HEK293 (cell line): ENCODE measurements around the gene RPUSD4.

ENCODE experiments used
- ZIC2 ChIP-seq: fragments of 450-650 bp; formaldehyde crosslinking; IDR thresholded peaks from 2 replicates; pipeline ENCODE4 v1.5.1; 2016; ENCODE audit warnings: missing biosample characterization, missing genetic modification characterization
- ZNF302 ChIP-seq: fragments of 450-650 bp; formaldehyde crosslinking; IDR thresholded peaks from 2 replicates; pipeline ENCODE4 v1.5.1; 2016; ENCODE audit warnings: missing biosample characterization, missing genetic modification characterization, low read depth
- ZNF529 ChIP-seq: fragments of 450-650 bp; formaldehyde crosslinking; IDR thresholded peaks from 2 replicates; pipeline ENCODE4 v1.5.1; 2017; ENCODE audit warnings: missing genetic modification characterization, missing biosample characterization; ENCODE audit not compliant: insufficient replicate concordance
- ZNF549 ChIP-seq: fragments of 450-650 bp; IDR thresholded peaks from 2 replicates; pipeline ENCODE4 v1.5.1; 2018; ENCODE audit warnings: missing biosample characterization, missing genetic modification characterization, mild to moderate bottlenecking, inconsistent platforms, moderate library complexity
- ZSCAN16 ChIP-seq: fragments of 450-650 bp; formaldehyde crosslinking; IDR thresholded peaks from 2 replicates; pipeline ENCODE4 v1.5.1; 2016; ENCODE audit warnings: missing biosample characterization, missing genetic modification characterization
- TF ChIP-seq, protein P1 (sequence below): fragments of 450-650 bp; formaldehyde crosslinking; IDR thresholded peaks from 2 replicates; pipeline ENCODE4 v1.5.1; 2016; ENCODE audit warnings: missing biosample characterization, missing genetic modification characterization

DNA sequence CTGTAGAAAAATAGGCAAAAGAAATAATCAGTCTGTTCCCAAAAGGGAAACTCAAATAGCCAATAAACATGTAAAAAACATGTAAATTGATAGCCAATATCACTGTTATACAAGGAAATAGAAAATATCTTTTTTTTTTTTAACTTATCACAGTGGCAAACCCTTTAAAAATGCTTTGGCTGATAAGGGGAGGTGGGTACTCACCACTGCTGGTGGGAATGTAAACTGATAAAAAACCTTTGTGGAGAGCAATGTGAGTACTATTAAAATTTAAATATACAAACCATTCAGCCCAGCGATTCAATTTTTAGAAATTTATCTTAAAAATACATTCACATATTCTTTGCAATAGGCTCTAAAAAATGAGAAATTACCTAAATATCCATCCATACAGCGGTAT is 3.6 kb downstream of the RPUSD4 start:
- TF ChIP-seq ZNF549 (tag by site-specific recombination) = no peak
- no peak for TF ChIP-seq ZNF302 (tag by site-specific recombination)
- TF ChIP-seq ZSCAN16 (tag by site-specific recombination) = no peak
- no peak for TF ChIP-seq ZNF529
- TF ChIP-seq, protein P1, sequence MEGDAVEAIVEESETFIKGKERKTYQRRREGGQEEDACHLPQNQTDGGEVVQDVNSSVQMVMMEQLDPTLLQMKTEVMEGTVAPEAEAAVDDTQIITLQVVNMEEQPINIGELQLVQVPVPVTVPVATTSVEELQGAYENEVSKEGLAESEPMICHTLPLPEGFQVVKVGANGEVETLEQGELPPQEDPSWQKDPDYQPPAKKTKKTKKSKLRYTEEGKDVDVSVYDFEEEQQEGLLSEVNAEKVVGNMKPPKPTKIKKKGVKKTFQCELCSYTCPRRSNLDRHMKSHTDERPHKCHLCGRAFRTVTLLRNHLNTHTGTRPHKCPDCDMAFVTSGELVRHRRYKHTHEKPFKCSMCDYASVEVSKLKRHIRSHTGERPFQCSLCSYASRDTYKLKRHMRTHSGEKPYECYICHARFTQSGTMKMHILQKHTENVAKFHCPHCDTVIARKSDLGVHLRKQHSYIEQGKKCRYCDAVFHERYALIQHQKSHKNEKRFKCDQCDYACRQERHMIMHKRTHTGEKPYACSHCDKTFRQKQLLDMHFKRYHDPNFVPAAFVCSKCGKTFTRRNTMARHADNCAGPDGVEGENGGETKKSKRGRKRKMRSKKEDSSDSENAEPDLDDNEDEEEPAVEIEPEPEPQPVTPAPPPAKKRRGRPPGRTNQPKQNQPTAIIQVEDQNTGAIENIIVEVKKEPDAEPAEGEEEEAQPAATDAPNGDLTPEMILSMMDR (tag by site-specific recombination) = no peak
- TF ChIP-seq ZIC2 (tag by site-specific recombination) = no peak
